Upper lobe of left lung (tissue), 4 donors: ENCODE results near the gene USP28.

ENCODE experiments used
- EP300 ChIP-seq, 4 donors: sonication (generic); formaldehyde crosslinking; IDR thresholded peaks; one replicate each; pipeline ENCODE4 v1.5.1; 2017; ENCODE audit warnings: antibody characterized with exemption in 4 of 4, control low read depth in 2 of 4
- POLR2A ChIP-seq, 4 donors: fragments of 450-650 bp; IDR thresholded peaks; one replicate each; pipeline ENCODE4 v1.5.1; 2016 to 2017; ENCODE audit warnings: antibody characterized with exemption in 4 of 4, mild to moderate bottlenecking in 2 of 4
- TF ChIP-seq, protein P1 (sequence below), 6 experiments: fragments of 450-650 bp in 4 of 6; fragments of 200-600 bp in 2 of 6; sonication (generic) in 2 of 6; IDR thresholded peaks; one replicate each; pipeline ENCODE4 v1.5.1; 2016 to 2019; ENCODE audit warnings: antibody characterized with exemption in 6 of 6

DNA sequence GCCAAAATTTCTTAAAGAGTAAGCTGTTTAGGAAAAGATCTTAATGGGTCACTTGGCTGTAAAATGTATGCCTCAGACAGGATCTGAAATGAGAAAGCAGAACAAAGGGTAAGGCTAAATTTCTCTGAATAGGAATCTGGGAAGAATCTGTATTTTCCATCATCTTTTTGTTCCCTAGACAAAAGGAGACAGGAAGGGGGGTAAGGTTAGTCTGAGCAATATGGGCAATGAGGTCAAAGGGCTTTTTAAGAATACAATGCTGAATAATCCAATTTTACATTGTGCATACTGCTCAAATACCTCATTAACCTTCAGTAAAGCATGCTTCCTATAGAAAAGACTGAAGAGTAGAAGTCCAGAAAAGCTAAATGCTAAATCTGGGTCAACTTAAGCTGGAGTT is 61.2 kb downstream of the USP28 start:
- TF ChIP-seq POLR2A (IDR thresholded peaks at IDR 0.05): no peak
- TF ChIP-seq, protein P1, sequence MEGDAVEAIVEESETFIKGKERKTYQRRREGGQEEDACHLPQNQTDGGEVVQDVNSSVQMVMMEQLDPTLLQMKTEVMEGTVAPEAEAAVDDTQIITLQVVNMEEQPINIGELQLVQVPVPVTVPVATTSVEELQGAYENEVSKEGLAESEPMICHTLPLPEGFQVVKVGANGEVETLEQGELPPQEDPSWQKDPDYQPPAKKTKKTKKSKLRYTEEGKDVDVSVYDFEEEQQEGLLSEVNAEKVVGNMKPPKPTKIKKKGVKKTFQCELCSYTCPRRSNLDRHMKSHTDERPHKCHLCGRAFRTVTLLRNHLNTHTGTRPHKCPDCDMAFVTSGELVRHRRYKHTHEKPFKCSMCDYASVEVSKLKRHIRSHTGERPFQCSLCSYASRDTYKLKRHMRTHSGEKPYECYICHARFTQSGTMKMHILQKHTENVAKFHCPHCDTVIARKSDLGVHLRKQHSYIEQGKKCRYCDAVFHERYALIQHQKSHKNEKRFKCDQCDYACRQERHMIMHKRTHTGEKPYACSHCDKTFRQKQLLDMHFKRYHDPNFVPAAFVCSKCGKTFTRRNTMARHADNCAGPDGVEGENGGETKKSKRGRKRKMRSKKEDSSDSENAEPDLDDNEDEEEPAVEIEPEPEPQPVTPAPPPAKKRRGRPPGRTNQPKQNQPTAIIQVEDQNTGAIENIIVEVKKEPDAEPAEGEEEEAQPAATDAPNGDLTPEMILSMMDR (IDR thresholded peaks at IDR 0.05): no peak
- TF ChIP-seq EP300 (IDR thresholded peaks at IDR 0.05): no peak
